Spleen (tissue), 7 donors: Measurements from ENCODE around the gene CD82.

Source experiments
- POLR2A ChIP-seq, 3 donors: fragments of 450-650 bp; IDR thresholded peaks; one replicate each; pipeline ENCODE4 v1.5.1; 2017; ENCODE audit warnings: antibody characterized with exemption in 3 of 3, mild to moderate bottlenecking in 1 of 3
- POLR2AphosphoS5 ChIP-seq, 3 donors: sonication (generic); formaldehyde crosslinking; IDR thresholded peaks; one replicate each; pipeline ENCODE4 v1.5.1; 2017; ENCODE audit warnings: antibody characterized with exemption in 3 of 3
- TF ChIP-seq, protein P1 (sequence below), 11 experiments: fragments of 200-600 bp in 7 of 11; fragments of 450-650 bp in 4 of 11; sonication (generic) in 4 of 11; IDR thresholded peaks in 8 of 11; conservative IDR thresholded peaks in 3 of 11; 1 replicate in 7 of 11; 2 replicates in 4 of 11; pipeline versions ENCODE4 v1.4.0 to v1.8.0; 2016 to 2021; ENCODE audit warnings: antibody characterized with exemption in 11 of 11, inconsistent platforms in 4 of 11, mild to moderate bottlenecking in 1 of 11
- donor health status: DM: no; HTN: no; CAD: no; lungs with moderate emphysema.
- donor health status: DM: no; HTN: no; CAD: no.
- donor health status: DM: no; HTN: no; CAD: no.

- TF ChIP-seq, protein P1, sequence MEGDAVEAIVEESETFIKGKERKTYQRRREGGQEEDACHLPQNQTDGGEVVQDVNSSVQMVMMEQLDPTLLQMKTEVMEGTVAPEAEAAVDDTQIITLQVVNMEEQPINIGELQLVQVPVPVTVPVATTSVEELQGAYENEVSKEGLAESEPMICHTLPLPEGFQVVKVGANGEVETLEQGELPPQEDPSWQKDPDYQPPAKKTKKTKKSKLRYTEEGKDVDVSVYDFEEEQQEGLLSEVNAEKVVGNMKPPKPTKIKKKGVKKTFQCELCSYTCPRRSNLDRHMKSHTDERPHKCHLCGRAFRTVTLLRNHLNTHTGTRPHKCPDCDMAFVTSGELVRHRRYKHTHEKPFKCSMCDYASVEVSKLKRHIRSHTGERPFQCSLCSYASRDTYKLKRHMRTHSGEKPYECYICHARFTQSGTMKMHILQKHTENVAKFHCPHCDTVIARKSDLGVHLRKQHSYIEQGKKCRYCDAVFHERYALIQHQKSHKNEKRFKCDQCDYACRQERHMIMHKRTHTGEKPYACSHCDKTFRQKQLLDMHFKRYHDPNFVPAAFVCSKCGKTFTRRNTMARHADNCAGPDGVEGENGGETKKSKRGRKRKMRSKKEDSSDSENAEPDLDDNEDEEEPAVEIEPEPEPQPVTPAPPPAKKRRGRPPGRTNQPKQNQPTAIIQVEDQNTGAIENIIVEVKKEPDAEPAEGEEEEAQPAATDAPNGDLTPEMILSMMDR (IDR thresholded peaks at IDR 0.05 in 8 of 11, conservative IDR thresholded peaks at IDR 0.05 in 3 of 11), result no peak
- TF ChIP-seq POLR2A (IDR thresholded peaks at IDR 0.05), result no peak
- no peak for TF ChIP-seq POLR2AphosphoS5 (IDR thresholded peaks at IDR 0.05)
Measured at GRCh38 chr11:44602891-44603310, 37.4 kb downstream of the CD82 start.
